HG02623 (cell line): ENCODE data around the gene MTMR3.
"Not testable (repeated sequence)": the region's sequence is repeated elsewhere in the genome, so short reads cannot be mapped to it uniquely, and the experiment has no call there.

ENCODE experiments used
- ATAC-seq: cut with Tn5 transposase; IDR thresholded peaks from one replicate; pipeline ENCODE4 v1.9.1; 2021; ENCODE audit warnings: moderate library complexity; ENCODE audit not compliant: unreplicated experiment

Gene MTMR3

GRCh38 chr22:29956680-29957079 is 73.7 kb downstream of the MTMR3 start:
- ATAC-seq = no peak

GRCh38 chr22:29958170-29958569 is 75.2 kb downstream of the MTMR3 start:
- no peak for ATAC-seq

GRCh38 chr22:29964776-29965175 is 81.8 kb downstream of the MTMR3 start:
- no peak for ATAC-seq

GRCh38 chr22:29967461-29967860 is 84.5 kb downstream of the MTMR3 start:
- ATAC-seq = no peak

GRCh38 chr22:29971607-29972006 is 88.6 kb downstream of the MTMR3 start:
- ATAC-seq = no peak

- ATAC-seq = no peak
Observed at GRCh38 chr22:29972121-29972520, 89.1 kb downstream of the MTMR3 start.

- ATAC-seq = no peak
Observed at GRCh38 chr22:29973269-29973668, 90.3 kb downstream of the MTMR3 start.

GRCh38 chr22:29973680-29974079 is 90.7 kb downstream of the MTMR3 start:
- ATAC-seq = not testable (repeated sequence)

- no peak for ATAC-seq
Observed at GRCh38 chr22:29975494-29975893, 92.5 kb downstream of the MTMR3 start.

GRCh38 chr22:29977107-29977506 is 94.1 kb downstream of the MTMR3 start:
- ATAC-seq = no peak

GRCh38 chr22:29979777-29980321 is 96.9 kb downstream of the MTMR3 start:
- ATAC-seq = no peak

GRCh38 chr22:29983296-29983917 is 100.4 kb downstream of the MTMR3 start:
- ATAC-seq = no peak

- ATAC-seq = no peak
Observed at GRCh38 chr22:29985912-29986311, 102.9 kb downstream of the MTMR3 start.

- ATAC-seq = no peak
Observed at GRCh38 chr22:29987137-29987536, 104.2 kb downstream of the MTMR3 start.

GRCh38 chr22:29988719-29989118 is 105.7 kb downstream of the MTMR3 start:
- ATAC-seq = no peak

GRCh38 chr22:29989446-29989845 is 106.5 kb downstream of the MTMR3 start:
- ATAC-seq = no peak

- ATAC-seq = no peak
Observed at GRCh38 chr22:29992341-29993275, 109.6 kb downstream of the MTMR3 start.

- no peak for ATAC-seq
Observed at GRCh38 chr22:29994027-29994715, 111.2 kb downstream of the MTMR3 start.

GRCh38 chr22:29994943-29995342 is 112.0 kb downstream of the MTMR3 start:
- no peak for ATAC-seq

- ATAC-seq = no peak
Observed at GRCh38 chr22:29997107-29997506, 114.1 kb downstream of the MTMR3 start.

- no peak for ATAC-seq
Observed at GRCh38 chr22:29997516-29997915, 114.5 kb downstream of the MTMR3 start.
